Epithelial cell of proximal tubule (primary cell): Measurements from ENCODE around the gene NLRP1. TPM values are rescaled to one million over a fixed set of nuclear protein-coding genes. Genes with fewer than 3 reads are reported as not detected.

Source experiments
- DNase-seq: peaks from one replicate; pipeline ENCODE4 v3.0.0-alpha.2; 2011; ENCODE audit warnings: low read depth
- H3K4me3 ChIP-seq: 2 replicates; pipeline ENCODE4 v1.5.1; 2011; ENCODE audit warnings: low read depth, mild to moderate bottlenecking, low read length
- CTCF ChIP-seq: conservative IDR thresholded peaks from 2 replicates; pipeline ENCODE4 v1.5.1; 2012; ENCODE audit warnings: low read depth, mild to moderate bottlenecking, low read length
- total RNA-seq: library from RNA; depleted of rRNA; stranded (reverse); fragments of >200 nt; gene quantifications from 2 replicates; pipeline ENCODE4 v1.2.3, GENCODE V29; 2015

The NLRP1 gene
- total RNA-seq, 1 donor from 2014 or later = 12.7 TPM

- no peak for TF ChIP-seq CTCF
- DNase-seq = no peak
These were observed 24.2 kb upstream of the NLRP1 start for GRCh38 chr17:5608399-5609112.

GRCh38 chr17:5607946-5608345 is 23.6 kb upstream of the NLRP1 start:
- no peak for DNase-seq
- no peak for TF ChIP-seq CTCF
- H3K4me3 ChIP-seq = no peak overlapping the region

More at GRCh38 chr17:5608399-5609112, 24.2 kb upstream of the NLRP1 start:
- no peak overlapping the region for H3K4me3 ChIP-seq

DNA sequence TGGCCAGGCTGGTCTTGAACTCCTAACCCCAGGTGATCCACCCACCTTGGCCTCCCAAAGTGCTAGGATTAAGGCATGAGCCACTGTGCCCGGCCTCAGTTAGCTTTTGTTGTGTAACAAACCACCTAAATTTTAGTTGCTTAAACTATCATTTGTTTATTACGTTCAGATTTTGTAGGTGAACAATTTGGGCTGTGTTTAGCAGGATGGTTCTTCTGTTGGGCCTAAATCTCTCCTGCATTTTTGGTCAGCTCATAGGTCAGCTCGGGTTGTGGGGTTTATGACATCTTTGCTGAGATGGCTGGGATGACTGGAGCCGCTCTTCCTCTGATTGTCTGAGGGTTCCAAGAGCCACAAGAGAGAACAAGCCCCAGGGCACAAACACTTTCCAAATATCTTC is 21.1 kb upstream of the NLRP1 start:
- no peak overlapping the region for H3K4me3 ChIP-seq
- DNase-seq = no peak
- no peak for TF ChIP-seq CTCF

DNA sequence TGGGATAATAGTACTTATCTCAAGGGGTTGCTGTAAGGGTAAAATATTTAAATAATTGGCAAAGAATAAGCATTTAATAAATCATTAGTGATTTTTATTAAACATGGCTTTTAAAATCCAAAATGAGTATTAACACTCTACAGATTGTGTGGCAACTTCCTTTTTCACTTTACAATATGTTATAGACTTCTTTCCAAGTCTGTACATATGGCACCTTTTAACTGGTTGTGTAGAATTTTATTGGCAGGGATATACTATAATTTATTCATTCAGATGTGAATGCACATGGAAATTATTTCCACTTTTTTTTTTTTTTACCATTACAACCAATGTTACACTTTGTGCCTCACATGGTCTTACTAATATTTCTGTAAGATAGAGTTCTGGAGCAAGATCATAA is 15.7 kb upstream of the NLRP1 start:
- DNase-seq = no peak
- TF ChIP-seq CTCF = no peak

DNA sequence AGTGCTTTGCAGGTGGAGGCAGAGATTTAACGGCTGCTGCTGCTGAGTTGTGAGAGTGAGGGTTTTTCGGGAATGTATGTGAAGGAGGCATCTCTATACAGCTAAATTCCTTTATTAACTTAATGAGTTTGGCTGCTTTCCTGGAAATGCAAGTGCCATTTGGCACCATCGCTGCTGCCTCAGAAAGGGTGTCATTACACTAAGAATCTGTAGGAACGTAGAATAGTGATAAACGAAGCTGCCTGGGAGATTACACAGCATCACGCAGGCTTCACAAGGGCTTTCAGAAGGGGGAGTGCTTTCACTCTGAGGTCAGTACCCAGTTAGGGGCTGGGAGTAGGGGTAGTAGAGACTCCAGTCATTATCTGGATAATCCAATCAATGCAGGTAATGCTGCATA is 14.1 kb upstream of the NLRP1 start:
- no peak for TF ChIP-seq CTCF
- no peak for DNase-seq

More for the DNA sequence above, 15.7 kb upstream of the NLRP1 start:
- H3K4me3 ChIP-seq = no peak overlapping the region

GRCh38 chr17:5596421-5596820 is 12.1 kb upstream of the NLRP1 start:
- H3K4me3 ChIP-seq = no peak overlapping the region
- no peak for DNase-seq
- no peak for TF ChIP-seq CTCF

More for the DNA sequence above, 14.1 kb upstream of the NLRP1 start:
- no peak overlapping the region for H3K4me3 ChIP-seq

DNA sequence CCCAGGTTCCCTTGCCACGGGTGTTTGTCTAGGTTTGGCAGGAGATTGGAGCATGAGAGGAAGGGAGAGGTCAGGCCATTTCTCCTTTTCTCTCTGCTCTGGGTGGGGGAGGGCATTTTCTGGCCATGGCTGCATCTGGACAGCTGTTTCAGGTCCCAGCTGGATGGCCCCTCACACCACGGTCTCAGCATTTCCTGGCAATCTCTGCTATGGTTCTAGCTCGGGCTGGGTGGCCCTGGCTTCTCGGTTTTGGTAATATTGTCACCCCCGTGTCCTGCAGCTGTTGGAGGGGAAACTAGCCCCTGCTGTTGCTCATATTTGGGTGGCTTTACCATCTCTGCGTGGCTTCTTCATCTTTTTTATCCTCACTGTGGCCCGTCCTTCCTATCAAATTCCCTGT is 11.5 kb upstream of the NLRP1 start:
- H3K4me3 ChIP-seq = no peak overlapping the region
- DNase-seq = no peak
- TF ChIP-seq CTCF = no peak
